HL-60 (cell line): ENCODE results near the gene WSCD1.

Experiments
- CTCF ChIP-seq: IDR thresholded peaks from one replicate; pipeline ENCODE4 v1.5.1; 2011; ENCODE audit warnings: low read length, control low read depth, inconsistent platforms; ENCODE audit not compliant: insufficient read depth
- POLR2AphosphoS5 ChIP-seq: IDR thresholded peaks from 2 replicates; pipeline ENCODE4 v1.6.1; 2012; ENCODE audit warnings: low read depth
- REST ChIP-seq: IDR thresholded peaks from 2 replicates; pipeline ENCODE4 v1.6.1; 2012; ENCODE audit warnings: low read depth; ENCODE audit not compliant: insufficient replicate concordance
- SPI1 ChIP-seq: IDR thresholded peaks from 2 replicates; pipeline ENCODE4 v1.6.1; 2012; ENCODE audit warnings: low read depth, mild to moderate bottlenecking, borderline replicate concordance

GRCh38 chr17:6061290-6061689 is 8.9 kb upstream of the WSCD1 start:
- TF ChIP-seq CTCF (no peak), POLR2AphosphoS5 (no peak), SPI1 (no peak), REST (no peak)
